ENCODE data around the gene CGGBP1.

DNA sequence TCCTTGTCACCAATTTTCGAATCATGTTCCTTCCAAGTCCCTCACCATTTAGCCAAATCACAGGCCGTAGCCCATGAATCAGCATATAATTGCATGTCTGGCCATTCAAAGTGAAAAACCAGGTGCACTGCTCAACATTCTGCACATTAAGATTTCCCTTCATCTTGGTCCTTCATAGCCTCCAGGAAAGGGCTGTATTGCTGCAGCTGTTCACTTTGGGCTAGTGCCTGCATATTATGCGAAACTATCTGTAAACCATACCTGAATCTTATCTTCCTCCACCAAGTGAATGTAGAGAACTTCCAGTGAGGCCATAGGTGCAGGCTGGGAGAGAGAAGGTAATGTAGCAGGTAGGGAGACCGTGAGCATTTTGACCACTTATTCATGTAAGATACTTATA is 18.3 kb downstream of the CGGBP1 start:
- TF ChIP-seq FOXA1 (IDR thresholded peaks at IDR 0.05) = no peak
- no peak for TF ChIP-seq FOXK2 (IDR thresholded peaks at IDR 0.05)
- no peak for TF ChIP-seq L3MBTL2 (conservative IDR thresholded peaks at IDR 0.05)
- TF ChIP-seq ARNT (IDR thresholded peaks at IDR 0.05) = no peak
- TF ChIP-seq, protein P1, sequence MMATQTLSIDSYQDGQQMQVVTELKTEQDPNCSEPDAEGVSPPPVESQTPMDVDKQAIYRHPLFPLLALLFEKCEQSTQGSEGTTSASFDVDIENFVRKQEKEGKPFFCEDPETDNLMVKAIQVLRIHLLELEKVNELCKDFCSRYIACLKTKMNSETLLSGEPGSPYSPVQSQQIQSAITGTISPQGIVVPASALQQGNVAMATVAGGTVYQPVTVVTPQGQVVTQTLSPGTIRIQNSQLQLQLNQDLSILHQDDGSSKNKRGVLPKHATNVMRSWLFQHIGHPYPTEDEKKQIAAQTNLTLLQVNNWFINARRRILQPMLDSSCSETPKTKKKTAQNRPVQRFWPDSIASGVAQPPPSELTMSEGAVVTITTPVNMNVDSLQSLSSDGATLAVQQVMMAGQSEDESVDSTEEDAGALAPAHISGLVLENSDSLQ (IDR thresholded peaks at IDR 0.05) = no peak
- TF ChIP-seq CTBP1 (IDR thresholded peaks at IDR 0.05; ENCODE audit: borderline replicate concordance) = no peak
- no peak for TF ChIP-seq TARDBP (IDR thresholded peaks at IDR 0.05)
- no peak for TF ChIP-seq FOXM1 (IDR thresholded peaks at IDR 0.05; ENCODE audit: borderline replicate concordance)
- TF ChIP-seq SUZ12 (IDR thresholded peaks at IDR 0.05) = no peak
- no peak for TF ChIP-seq LEF1 (IDR thresholded peaks at IDR 0.05; ENCODE audit: borderline replicate concordance)
- no peak for TF ChIP-seq ZNF384 (IDR thresholded peaks at IDR 0.05)

Data from HEK293T (cell line).